Activated T-cell treated with anti-CD3 and anti-CD28 coated beads, Interleukin-2, amount 50 U/mL, for 1 hour (primary cell): Measurements from ENCODE around the gene NFAM1.
A peak's percentile ranks its signal among the peaks of the same experiment; 100 is the strongest.

Experiments used
- DNase-seq: peaks from one replicate; pipeline ENCODE4 v3.0.0-alpha.2; 2020

Gene NFAM1

DNA sequence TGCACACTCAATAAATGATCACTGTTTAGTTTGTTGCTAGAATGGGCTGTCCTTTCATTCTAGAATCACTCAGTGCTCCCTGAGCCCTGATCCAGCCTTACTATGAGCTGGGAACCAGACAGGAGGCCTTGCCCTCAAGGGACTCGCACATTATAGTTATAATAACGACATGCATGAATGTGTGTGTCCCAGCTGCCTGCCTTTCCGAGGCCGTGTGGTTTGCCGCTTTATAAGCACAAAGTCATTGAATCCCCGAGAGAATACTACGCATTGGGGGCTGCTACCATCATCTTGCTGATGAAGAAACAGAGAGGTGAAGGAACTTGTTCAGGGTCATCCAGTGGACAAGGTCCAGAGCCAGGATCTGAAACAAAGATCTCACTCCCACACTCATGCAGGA lies 75.7 kb downstream of the NFAM1 start:
- no peak for DNase-seq

- no peak for DNase-seq
These were observed 78.1 kb downstream of the NFAM1 start for GRCh38 chr22:42353883-42354727.

GRCh38 chr22:42350373-42350772 lies 81.8 kb downstream of the NFAM1 start:
- no peak for DNase-seq

DNA sequence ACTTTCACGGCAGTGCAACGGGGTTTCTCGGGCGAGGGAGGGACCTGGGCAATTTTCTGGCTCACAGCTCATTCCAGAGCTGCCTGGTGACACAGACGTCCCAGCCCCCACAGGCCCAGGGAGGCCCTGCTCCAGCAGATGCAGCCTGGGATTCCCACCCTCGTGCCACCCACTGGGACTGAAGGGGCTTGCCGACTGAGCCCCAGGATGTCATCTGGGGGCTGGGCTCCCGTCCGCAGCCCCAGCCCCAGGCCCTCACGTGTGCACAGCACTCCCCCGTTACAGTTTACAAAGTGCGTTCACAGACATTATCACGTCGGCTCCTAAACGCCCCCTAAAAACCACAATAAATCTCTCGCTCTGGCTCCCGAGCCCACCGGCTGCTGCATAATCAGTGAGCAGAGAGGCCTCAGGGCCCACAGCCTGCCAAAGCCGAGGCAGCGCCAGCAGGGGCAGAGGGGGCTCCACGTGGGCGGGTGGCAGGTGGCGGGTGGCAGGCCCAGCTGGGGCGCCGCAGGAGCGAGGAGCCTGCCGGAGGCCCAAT lies 84.8 kb downstream of the NFAM1 start:
- DNase-seq: no peak

DNA sequence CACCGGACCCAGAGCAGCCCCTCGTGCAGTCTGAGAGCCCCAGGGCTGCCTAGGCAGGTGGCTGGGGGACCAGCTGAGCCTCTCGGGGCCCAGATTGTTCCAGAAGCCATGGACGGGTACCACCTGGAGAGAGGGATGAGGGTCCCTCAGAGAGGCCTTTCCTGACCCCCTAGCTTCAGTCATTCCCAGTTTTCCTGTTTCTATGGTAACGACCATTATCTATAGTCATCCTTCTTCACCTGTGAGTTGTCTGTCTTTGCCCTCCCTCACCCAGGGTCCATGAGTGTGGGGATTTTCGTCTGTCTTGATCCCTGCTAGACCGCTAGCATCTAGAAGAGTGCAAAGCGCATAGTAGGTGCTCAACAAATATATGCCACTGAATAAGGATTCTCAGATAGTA lies 85.5 kb downstream of the NFAM1 start:
- DNase-seq: no peak

DNA sequence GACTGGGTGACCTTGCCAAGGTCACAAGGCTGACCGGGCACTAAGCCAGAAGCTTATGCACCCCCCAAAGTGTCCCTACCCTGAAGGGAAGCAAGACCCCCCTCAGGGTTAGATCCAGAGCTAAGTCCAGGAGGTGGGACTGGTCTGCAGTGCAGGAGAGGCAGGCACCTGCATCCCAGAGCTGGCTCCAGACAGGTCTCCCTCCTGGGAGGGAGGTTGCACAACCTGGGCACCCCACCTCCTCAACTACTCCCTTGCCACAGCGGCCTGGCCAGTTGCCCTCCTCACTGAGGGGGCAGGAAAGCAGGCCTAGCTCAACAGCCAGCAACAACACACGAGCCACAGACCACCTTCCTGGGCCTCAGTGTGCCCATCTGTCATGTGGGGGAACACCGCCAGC lies 86.7 kb downstream of the NFAM1 start:
- DNase-seq: no peak

DNA sequence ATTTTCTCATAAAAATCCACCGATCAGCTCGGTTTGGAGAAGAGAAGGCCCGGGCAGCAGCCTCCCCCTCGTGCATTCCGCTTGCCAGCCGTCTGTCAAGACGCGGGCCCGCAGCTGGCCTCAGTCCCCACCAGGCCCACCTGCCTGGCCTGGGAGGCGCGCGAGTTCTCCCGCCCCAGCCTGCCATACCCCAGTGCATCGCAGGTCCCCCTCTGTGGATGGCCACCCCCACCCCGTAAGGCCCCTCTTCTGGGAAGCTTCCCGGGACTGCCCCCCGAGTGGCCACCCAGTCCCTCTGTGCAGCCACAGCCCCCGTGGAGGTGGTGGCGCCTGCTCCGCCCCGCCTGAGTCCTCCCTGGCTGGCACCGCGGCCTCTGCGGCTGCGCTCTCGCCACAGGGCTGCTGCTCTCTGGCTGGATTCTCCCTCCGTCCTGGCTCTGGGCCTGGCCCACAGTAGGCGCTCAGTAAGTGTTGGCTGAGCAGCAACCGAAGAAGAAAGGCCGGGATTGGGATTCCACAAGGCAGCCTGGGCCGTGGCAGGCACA lies 87.8 kb downstream of the NFAM1 start:
- no peak for DNase-seq

DNA sequence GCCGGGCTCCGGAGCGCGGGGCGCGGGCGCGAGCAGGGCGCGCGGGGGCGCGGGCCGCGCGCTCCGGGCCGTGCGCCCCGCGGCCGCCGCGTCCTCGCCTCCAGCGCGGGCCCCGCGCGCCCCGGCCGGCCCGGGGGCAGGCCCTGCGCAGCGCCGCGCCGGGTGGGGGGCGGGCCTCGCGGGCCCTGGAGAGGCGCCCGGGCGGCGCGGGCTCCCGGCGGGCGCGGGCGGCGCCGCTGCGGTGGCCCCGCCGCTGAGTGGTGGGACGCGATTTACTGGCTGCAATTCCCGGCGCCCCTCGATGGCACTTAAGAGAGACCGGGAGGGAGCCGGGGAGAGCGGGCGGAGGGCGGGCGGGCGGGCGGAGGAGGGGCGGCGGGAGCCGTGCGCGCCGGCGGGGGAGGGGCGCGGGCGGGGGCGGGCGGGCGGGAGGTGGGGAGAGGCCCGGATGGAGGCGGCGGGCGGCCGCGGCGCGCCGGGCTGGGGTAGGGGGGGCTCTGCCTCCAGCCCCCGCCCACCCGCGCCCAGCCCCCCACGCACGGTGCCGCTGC lies 88.6 kb downstream of the NFAM1 start:
- DNase-seq: peak; percentile 49

GRCh38 chr22:42343121-42343454 lies 89.1 kb downstream of the NFAM1 start:
- peak; percentile 36 for DNase-seq

GRCh38 chr22:42342426-42343120 lies 89.6 kb downstream of the NFAM1 start:
- no peak for DNase-seq

DNA sequence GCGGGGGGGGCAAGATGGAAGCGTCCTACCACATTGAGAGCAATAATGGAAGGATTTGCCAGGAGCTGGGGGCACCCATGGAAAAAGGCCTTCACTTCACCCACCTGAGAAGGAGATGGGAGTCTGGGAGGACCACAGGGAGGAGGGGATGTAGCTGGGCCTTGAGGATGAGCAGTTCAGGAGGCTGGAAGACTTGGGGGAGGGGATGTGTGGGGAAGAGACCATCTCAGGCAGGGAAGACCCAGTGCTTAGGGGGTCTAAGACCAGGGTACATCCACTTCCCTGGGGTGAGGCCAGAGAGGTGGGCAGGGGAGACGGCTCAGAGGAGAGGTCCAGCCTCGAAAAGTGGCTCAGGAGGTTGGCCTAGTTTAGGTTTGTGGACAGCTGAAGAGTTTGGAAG lies 90.4 kb downstream of the NFAM1 start:
- DNase-seq: no peak

DNA sequence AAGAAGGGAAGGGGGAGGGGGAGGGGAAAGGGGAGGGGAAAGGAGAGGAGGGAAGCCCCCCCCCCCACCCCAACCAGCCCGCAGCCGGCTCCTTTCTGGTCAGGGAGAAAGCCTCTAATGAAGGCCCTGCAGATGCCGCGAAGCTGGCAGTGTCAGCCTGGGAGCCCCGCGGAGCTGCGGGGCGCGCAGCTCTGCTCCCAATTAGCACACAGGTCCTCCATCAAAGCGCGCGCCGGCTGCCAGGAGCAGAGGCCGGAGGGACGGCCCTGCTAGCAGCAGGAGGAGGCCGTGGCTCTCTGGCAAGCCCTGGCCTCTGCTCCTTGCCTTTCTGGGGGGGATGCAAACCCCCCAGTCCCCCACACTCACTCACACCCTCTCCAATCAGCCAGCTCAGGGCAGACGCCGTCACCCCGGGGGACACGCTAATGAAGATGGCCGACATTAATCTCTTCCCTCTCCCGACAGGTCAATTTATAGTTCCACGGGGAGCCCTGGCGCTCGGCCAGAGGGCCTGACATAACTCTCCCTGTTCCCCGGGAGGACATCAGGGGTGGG lies 91.3 kb downstream of the NFAM1 start:
- no peak for DNase-seq

GRCh38 chr22:42340150-42340549 lies 92.1 kb downstream of the NFAM1 start:
- DNase-seq: no peak

- DNase-seq: no peak
These were observed 93.7 kb downstream of the NFAM1 start for GRCh38 chr22:42338479-42338878.

DNA sequence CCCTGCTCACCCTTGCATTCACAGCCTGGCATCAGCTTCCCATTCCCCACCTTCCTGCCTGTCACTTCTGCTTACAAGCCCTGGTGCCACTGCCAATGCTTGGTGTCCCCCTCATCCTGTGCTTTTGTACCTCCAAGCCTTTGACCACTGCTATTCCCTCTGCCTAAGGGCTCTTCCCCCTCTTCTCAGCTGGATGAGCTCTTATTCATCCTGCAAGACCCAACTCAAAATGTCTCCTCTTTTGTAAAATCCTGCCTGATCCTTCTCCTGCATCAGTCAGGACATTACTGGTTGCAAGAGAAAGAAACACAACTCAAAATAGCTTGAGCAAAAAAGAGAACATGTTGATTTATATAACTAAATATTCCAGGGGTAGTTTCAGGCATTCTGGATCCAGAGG lies 94.8 kb downstream of the NFAM1 start:
- DNase-seq: no peak

DNA sequence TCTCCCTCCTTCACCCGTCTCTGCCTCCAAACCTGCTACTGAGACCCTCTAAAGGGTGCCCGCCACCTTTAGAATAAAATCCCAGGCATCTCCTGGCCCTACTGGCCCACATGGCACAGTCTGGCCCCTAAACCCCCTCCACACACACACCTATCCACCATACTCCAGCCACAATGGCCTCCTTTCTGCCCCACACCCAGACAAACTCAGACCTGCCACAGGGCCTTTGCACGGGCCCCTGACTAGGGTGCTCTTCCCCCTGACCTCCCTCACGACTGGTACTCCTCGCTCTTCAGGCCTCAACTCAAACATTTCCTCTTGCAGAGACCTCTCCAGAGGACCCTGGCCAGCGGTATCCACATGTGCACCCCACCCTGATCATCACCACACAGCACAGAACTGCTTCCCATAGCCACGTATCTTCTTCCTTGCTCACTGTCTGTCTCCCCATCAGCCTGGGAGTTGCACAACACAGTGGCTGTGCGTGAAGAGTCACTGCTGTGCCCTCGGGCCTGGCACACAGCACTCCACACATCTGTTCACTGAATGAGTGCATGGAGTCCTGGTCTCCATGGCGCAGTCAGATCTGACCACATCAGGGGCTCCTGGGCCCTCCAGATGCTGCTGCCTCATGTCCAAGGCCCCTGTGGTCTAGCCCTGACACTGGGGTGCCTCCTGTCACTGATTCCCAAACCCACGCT lies 95.5 kb downstream of the NFAM1 start:
- no peak for DNase-seq

DNA sequence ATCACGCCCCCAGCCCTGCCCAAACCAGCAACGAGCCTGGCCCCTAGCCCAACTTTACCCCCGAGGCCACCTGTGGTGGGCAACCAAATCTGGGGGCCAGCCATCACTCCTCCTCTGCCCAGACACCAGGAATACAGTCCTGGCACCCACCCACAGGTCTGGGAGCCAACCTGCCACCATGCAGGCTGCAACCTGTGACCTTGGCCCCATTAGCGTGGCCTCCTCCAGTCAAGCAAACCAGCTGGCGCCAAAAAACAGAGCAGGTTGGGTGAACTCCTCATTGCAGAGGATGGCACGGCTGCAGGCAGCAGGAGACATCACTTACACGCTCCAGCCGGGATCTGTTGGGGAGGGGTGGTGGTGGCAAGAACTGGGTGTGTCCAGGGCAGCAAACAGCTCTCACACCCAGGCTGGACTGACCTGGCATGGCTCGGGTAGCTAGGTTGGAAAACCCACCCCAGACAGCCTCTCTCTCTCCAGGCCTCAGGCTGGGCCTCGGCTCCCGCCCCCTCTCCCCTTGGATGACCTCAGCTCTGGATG lies 96.3 kb downstream of the NFAM1 start:
- DNase-seq: no peak

DNA sequence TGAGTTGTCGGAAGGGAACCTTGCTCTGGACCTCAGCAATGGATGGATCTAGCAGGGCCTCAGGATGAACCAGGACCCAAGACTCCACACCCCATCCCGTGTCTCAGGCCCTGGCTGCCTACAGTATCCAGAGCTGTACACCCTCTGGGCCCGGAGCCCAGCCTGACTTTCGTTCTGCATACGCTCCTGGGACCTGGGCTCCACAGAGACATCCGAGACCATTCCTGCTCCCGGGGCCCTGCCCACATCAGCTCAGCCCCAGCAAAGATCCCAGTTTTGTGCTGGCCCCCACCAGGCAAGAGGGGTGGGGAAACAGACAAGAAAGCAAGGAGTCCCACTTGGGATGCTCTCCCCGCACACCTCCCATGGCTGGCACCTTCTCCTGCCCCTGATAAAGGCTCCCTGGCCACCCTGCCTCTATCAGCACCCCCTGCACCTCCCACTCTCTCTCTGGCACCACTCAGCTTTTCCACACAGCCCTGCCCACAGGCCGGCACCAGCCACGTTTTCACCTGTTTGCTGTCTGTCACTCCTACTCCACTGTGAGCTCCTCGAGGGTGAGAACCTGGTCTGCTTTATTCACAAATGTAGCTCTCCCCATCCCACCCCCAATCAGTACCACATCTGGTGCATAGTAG lies 97.2 kb downstream of the NFAM1 start:
- DNase-seq: no peak

DNA sequence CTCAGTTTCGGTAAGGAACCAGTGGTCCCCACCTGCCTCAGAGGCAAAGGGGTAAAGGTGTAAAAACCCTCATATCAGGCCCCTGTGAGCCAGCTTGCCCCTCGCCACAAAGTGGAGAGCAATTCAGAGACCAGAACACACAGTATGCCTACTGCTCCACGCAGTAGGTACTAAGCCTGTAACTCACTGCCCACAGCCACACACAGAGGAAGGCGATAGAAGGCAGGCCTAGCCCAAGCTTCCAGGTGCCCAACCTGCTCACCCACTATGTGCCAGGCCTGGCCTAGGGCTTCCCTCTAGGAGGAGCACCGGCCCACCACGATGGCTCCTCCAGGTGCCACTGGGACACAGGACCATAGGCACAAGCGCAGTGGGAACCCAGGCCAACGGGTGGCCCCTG lies 98.7 kb downstream of the NFAM1 start:
- DNase-seq: no peak

DNA sequence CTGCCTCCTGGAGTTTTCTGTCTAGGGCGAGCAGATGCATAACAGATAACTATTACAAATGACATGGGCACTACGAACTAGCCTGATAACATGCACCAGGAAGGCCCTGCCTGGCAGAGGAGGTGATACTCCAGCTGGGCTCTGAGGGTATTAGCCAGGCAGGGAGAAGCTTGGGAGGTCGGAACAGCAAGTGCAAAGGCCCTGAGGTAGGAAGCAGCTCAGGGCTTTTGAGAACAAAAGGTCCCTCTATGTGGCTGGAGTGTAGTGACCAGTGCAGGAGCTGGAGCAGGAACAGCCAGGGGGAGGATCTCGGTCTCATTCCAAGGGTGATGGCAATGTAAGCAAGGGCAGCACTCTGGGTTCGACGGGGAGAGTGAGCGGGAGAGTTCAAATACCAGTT lies 100.1 kb downstream of the NFAM1 start:
- DNase-seq: no peak

GRCh38 chr22:42331014-42331413 lies 101.2 kb downstream of the NFAM1 start:
- DNase-seq: no peak
